ENCODE measurements around the gene BST1.

BST1 gene

GRCh38 chr4:15742637-15743036, 39.8 kb downstream of the BST1 start:
- H3K36me3 Mint-ChIP-seq (ENCODE audit: low read depth) = no peaks in the 10 kb centered on the region
- TF ChIP-seq CTCF (IDR thresholded peaks at IDR 0.05; ENCODE audit: unreplicated experiment in 3 of 3) = no peak
- no peaks in the 10 kb centered on the region for H3K4me1 Mint-ChIP-seq
- peaks cover 4% of the 10 kb centered on the region for H3K9me3 Mint-ChIP-seq
- no peak overlapping the region for H3K27ac Mint-ChIP-seq
- H3K27me3 Mint-ChIP-seq (ENCODE audit: low read depth) = no peaks in the 10 kb centered on the region
- H3K4me3 Mint-ChIP-seq = no peak overlapping the region

GRCh38 chr4:15744016-15744545, 41.2 kb downstream of the BST1 start:
- Mint-ChIP-seq H3K9me3 (peaks cover 4% of the 10 kb centered on the region), H3K36me3 (ENCODE audit: low read depth) (no peaks in the 10 kb centered on the region), H3K4me3 (no peak overlapping the region), H3K27me3 (ENCODE audit: low read depth) (no peaks in the 10 kb centered on the region), H3K27ac (no peak overlapping the region), H3K4me1 (no peaks in the 10 kb centered on the region)
- TF ChIP-seq CTCF (IDR thresholded peaks at IDR 0.05; ENCODE audit: unreplicated experiment in 3 of 3) = no peak

- Mint-ChIP-seq H3K36me3 (ENCODE audit: low read depth) (no peaks in the 10 kb centered on the region), H3K4me1 (no peaks in the 10 kb centered on the region), H3K27ac (no peak overlapping the region), H3K9me3 (peaks cover 4% of the 10 kb centered on the region), H3K27me3 (ENCODE audit: low read depth) (no peaks in the 10 kb centered on the region), H3K4me3 (no peak overlapping the region)
- TF ChIP-seq CTCF (IDR thresholded peaks at IDR 0.05; ENCODE audit: unreplicated experiment in 3 of 3) = no peak
These were observed 43.2 kb downstream of the BST1 start for GRCh38 chr4:15746110-15746509.

- peaks cover 6% of the 10 kb centered on the region for H3K4me1 Mint-ChIP-seq
- no peaks in the 10 kb centered on the region for H3K27me3 Mint-ChIP-seq (ENCODE audit: low read depth)
- peaks cover 4% of the 10 kb centered on the region for H3K9me3 Mint-ChIP-seq
- H3K27ac Mint-ChIP-seq = no peak overlapping the region
- no peak for TF ChIP-seq CTCF (IDR thresholded peaks at IDR 0.05; ENCODE audit: unreplicated experiment in 3 of 3)
- H3K36me3 Mint-ChIP-seq (ENCODE audit: low read depth) = no peaks in the 10 kb centered on the region
- H3K4me3 Mint-ChIP-seq = no peak overlapping the region
These were observed 46.1 kb downstream of the BST1 start for GRCh38 chr4:15749001-15749400.

GRCh38 chr4:15751153-15751552, 48.3 kb downstream of the BST1 start:
- Mint-ChIP-seq H3K36me3 (ENCODE audit: low read depth) (no peaks in the 10 kb centered on the region), H3K27me3 (ENCODE audit: low read depth) (no peaks in the 10 kb centered on the region), H3K27ac (no peak overlapping the region), H3K4me1 (peaks cover 6% of the 10 kb centered on the region), H3K9me3 (peaks cover 2% of the 10 kb centered on the region), H3K4me3 (no peak overlapping the region)
- no peak for TF ChIP-seq CTCF (IDR thresholded peaks at IDR 0.05; ENCODE audit: unreplicated experiment in 3 of 3)

- Mint-ChIP-seq H3K4me3 (no peak overlapping the region), H3K9me3 (no peaks in the 10 kb centered on the region), H3K27me3 (ENCODE audit: low read depth) (peaks cover 4% of the 10 kb centered on the region), H3K27ac (no peak overlapping the region), H3K4me1 (peaks cover 6% of the 10 kb centered on the region), H3K36me3 (ENCODE audit: low read depth) (no peaks in the 10 kb centered on the region)
- no peak for TF ChIP-seq CTCF (IDR thresholded peaks at IDR 0.05; ENCODE audit: unreplicated experiment in 3 of 3)
These were observed 50.2 kb downstream of the BST1 start for GRCh38 chr4:15753081-15753480.
